Sigmoid colon (tissue), 4 donors: ENCODE results near the gene IL21R.

Experiments used
- CTCF ChIP-seq, 4 experiments: fragments of 450-650 bp in 3 of 4; fragments of 200-600 bp in 1 of 4; IDR thresholded peaks; one replicate each; pipeline ENCODE4 v1.5.1; 2016 to 2019; ENCODE audit warnings: antibody characterized with exemption in 4 of 4, mild to moderate bottlenecking in 3 of 4, moderate library complexity in 2 of 4
- EP300 ChIP-seq, 4 donors: sonication (generic); formaldehyde crosslinking; IDR thresholded peaks; one replicate each; pipeline ENCODE4 v1.6.1; 2017; ENCODE audit warnings: antibody characterized with exemption in 4 of 4
- POLR2A ChIP-seq, 2 donors: fragments of 450-650 bp; IDR thresholded peaks; one replicate each; pipeline ENCODE4 v1.6.1; 2016; ENCODE audit warnings: antibody characterized with exemption in 2 of 2, mild to moderate bottlenecking in 2 of 2, moderate library complexity in 2 of 2
- POLR2AphosphoS5 ChIP-seq, 4 donors: sonication (generic); formaldehyde crosslinking; IDR thresholded peaks; one replicate each; pipeline ENCODE4 v1.6.1; 2017; ENCODE audit warnings: antibody characterized with exemption in 4 of 4

DNA sequence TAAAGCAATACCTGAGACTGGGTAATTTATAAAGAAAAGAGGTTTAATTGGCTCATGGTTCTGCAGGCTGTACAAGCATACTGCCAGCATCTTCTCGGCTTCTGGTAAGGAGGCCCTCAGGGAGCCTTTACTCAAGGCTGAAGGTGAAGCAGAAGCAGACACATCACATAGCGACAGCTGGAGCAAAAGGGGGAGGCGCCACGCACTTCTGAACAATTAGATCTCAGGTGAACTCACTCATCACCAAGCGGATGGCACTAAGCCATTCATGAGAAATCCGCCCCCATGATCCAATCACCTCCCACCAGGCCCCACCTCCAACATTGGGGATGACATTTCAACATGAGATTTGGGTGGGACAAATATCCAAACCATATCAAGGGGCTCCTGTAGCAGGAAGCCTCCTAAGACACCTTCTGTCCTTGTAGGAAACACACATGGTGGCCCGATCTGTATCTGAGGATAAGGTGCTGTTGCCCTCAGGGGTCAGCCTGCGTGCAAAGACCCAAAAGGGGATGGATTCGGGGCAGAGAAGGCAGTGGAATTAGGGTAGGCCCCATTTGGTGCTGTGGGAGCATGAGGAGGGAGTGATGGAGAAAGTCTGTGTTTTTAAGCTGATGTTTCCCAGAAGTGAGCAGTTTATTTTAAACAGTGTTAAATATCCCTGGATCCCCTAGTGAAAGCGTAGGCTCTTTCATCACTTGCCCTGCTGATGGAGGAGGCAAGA lies 23.0 kb downstream of the IL21R start:
- no peak for TF ChIP-seq POLR2A (IDR thresholded peaks at IDR 0.05)
- TF ChIP-seq CTCF (IDR thresholded peaks at IDR 0.05) = no peak
- TF ChIP-seq EP300 (IDR thresholded peaks at IDR 0.05) = no peak
- no peak for TF ChIP-seq POLR2AphosphoS5 (IDR thresholded peaks at IDR 0.05)
